GM13977 (cell line): ENCODE measurements around the gene CHRNB4.

Source experiments
- DNase-seq: peaks from one replicate; pipeline ENCODE4 v3.0.0; 2012; ENCODE audit warnings: low spot score
- in situ Hi-C: fragments of 300-500 bp; cut with MboI; formaldehyde crosslinking; loops from one replicate; pipeline ENCODE4 v1.12.0; 2022; ENCODE audit warnings: low sequenced_read_pairs, low pct_unique_long_range_greater_than_20kb, mixed read lengths, inconsistent platforms; ENCODE audit not compliant: unreplicated experiment
- TF ChIP-seq, protein P1 (sequence below): IDR thresholded peaks from 2 replicates; pipeline ENCODE4 v1.5.1; 2012; ENCODE audit warnings: mild to moderate bottlenecking, control low read depth; ENCODE audit not compliant: insufficient read depth; ENCODE audit errors: extremely low read depth, missing control alignments

The CHRNB4 gene

DNA sequence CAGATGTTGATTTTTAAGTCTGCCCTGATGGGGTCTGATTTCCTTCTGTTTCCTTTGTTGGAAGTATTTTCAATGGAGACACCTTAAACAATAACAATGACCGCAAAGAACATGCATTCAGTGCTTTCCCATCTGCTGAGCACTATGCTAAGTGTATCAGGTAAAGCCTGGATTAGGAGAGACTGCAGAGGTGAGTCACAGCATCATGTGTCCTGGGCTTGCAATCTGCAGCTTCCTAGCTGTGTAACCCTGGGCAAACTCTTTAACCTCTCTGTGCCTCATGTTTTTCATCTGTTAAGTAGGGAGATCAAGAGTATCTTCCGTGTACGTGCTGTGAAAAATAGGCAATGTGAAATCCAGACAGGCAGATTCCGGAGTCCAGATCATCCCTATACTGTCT, 13.3 kb upstream of the CHRNB4 start:
- TF ChIP-seq, protein P1, sequence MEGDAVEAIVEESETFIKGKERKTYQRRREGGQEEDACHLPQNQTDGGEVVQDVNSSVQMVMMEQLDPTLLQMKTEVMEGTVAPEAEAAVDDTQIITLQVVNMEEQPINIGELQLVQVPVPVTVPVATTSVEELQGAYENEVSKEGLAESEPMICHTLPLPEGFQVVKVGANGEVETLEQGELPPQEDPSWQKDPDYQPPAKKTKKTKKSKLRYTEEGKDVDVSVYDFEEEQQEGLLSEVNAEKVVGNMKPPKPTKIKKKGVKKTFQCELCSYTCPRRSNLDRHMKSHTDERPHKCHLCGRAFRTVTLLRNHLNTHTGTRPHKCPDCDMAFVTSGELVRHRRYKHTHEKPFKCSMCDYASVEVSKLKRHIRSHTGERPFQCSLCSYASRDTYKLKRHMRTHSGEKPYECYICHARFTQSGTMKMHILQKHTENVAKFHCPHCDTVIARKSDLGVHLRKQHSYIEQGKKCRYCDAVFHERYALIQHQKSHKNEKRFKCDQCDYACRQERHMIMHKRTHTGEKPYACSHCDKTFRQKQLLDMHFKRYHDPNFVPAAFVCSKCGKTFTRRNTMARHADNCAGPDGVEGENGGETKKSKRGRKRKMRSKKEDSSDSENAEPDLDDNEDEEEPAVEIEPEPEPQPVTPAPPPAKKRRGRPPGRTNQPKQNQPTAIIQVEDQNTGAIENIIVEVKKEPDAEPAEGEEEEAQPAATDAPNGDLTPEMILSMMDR: no peak
- in situ Hi-C loops: no loop called here
- no peak for DNase-seq

DNA sequence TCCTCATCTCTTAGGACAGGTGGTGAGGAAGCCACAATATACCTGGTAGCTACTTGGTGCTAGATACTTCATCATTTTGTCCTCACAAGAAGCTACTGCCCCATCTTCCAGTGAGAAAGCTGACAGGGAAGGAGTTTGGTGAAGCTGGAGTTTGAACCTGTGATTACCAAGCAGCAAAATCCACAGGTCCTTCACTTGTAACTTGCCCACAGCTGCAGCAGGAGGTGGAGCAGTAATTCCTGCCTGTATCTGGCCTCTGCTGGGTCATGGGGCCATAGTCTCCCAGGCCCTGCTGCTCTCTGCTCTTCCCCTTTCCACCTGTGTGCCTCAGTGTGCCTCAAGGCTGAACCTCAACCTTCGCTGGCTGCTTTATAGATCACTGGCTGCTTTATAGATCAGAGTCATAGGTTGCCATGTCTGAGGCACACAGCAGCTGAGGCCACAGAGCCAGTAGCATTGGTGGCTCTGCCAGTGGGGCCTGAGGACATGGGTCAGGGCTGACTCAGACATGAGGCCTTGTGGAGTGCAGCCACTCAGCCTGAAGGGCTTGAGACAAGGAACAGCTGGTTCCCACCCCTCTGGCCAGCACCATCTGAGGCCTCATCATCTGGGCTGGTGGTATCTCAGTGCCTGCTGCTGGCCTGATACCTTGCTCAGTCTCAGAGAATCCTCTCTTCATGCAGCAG, 11.1 kb upstream of the CHRNB4 start:
- in situ Hi-C loops: no loop called here
- no peak for DNase-seq
- TF ChIP-seq, protein P1: no peak

DNA sequence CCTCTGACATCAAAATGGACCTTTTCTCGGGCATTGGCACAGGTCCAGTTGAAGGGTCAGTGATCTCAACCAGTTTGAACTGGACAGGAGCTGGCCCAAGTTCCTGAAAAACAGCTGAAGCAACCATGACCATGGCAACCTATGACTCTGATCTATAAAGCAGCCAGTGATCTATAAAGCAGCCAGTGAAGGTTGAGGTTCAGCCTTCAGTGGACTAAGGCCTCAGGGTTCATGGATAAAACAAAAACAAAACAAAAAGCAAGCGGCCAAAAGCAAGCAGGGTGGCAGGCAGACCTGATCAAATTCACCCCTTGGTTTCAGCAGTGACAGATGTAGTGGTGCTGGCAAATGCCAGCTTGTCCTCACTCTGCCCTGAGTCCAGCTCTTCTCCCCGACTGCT, 10.0 kb upstream of the CHRNB4 start:
- TF ChIP-seq, protein P1: no peak
- no peak for DNase-seq
- in situ Hi-C loops: no loop called here

DNA sequence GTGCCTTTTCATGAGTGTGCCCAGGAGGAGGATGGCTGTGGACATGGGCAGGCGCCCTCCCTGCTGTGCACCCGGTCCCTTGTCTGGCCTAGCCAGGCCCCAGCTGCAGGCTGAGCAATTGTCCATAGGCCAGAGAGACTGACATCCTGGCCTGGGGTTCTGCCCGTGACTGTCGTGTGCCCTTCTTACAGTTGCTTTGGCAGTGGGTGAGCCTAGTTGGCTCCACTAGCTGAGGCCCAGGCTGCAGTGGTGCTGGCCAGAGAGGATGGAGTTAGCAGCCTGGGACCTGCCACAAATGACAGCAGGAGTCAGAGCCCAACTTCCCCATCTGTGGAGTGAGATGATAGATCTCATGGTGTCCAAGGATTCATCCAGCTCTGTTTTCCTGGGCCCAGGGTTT, 9.0 kb upstream of the CHRNB4 start:
- in situ Hi-C loops: no loop called here
- no peak for DNase-seq
- TF ChIP-seq, protein P1: no peak

DNA sequence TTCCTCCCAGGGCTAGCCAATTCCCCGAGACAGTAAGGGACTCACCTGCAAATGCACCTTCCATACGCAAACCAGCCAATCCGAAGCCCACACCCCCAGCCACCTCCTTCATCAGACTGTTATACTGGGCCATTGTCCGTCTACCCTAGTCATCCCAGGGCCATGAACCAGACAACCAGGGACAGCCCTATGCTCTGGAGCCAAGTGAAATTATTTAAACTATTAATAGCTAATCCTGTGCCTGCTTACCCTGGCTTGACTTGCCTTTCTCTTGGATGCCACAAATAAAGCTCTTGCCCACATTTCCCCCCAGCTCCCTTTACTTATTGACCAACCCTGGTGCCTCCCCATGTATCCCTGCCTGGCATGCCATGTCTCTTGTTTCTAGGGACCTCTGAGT, 4.0 kb upstream of the CHRNB4 start:
- in situ Hi-C loops: no loop called here
- TF ChIP-seq, protein P1: no peak
- DNase-seq: no peak

DNA sequence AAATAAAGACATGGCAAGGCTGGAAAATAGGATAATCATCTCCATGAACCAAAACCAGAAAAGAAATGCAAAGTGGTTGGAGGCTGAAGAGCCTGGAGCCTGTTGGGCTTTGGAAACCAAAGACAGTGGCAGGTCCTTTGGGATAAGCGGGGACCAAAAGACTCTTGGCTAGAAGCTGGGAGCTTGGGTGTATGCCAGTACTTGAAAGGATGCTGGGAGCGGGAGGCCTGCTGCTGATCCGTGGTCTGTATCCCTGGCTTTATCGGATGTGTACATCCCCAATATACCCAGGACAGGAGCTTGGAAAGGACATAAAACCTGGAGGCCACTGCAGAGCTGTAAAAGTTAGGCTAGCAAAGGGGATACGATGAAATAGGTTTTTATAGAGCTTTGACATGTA, 1.3 kb upstream of the CHRNB4 start:
- no peak for DNase-seq
- in situ Hi-C loops: no loop called here
- TF ChIP-seq, protein P1: no peak
